ENCODE data around the gene FRMD1.

FRMD1 gene

GRCh38 chr6:168038576-168039140 is 40.4 kb downstream of the FRMD1 start:
- no peak overlapping the region for H3K27ac ChIP-seq (ENCODE audit: insufficient read depth in 1 of 2, low read depth in 1 of 2, low read length in 2 of 2, poor library complexity in 1 of 2, severe bottlenecking in 2 of 2)
- peaks cover 0 to 7% (median 1%) of the 10 kb centered on the region in 4 experiments for H3K4me1 ChIP-seq (ENCODE audit: control extremely low read depth in 1 of 4, control insufficient read depth in 4 of 4, insufficient read depth in 4 of 4, low read length in 3 of 4)
- peaks cover 0 to 44% (median 10%) of the 10 kb centered on the region in 5 experiments for H3K27me3 ChIP-seq (replicated peaks in 2 of 5; ENCODE audit: control insufficient read depth in 4 of 5, insufficient read depth in 5 of 5, low read length in 4 of 5)
- H3K4me3 ChIP-seq (ENCODE audit: control insufficient read depth in 1 of 7, extremely low read depth in 1 of 7, insufficient read depth in 4 of 7, low read depth in 2 of 7, low read length in 6 of 7), result no peak overlapping the region
- H3K9me3 ChIP-seq (ENCODE audit: control extremely low read depth in 1 of 5, control insufficient read depth in 4 of 5, insufficient read depth in 2 of 5, low read depth in 1 of 5, low read length in 4 of 5), result peaks cover 0 to 81% (median 41%) of the 10 kb centered on the region in 5 experiments
- POLR2A ChIA-PET, result no interaction called here
- no peaks in the 10 kb centered on the region for H3K36me3 ChIP-seq (ENCODE audit: control insufficient read depth in 4 of 4, insufficient read depth in 4 of 4, low read length in 3 of 4)
- CTCF ChIA-PET, result no interaction called here
- DNase-seq, result no peak
- 94% methylated on average over 11 of the region's 13 CpGs for WGBS (ENCODE audit: insufficient coverage)

GRCh38 chr6:168037856-168038255 is 41.2 kb downstream of the FRMD1 start:
- CTCF ChIA-PET, result no interaction called here
- Histone ChIP-seq H3K27me3 (replicated peaks in 2 of 5; ENCODE audit: control insufficient read depth in 4 of 5, insufficient read depth in 5 of 5, low read length in 4 of 5) (peaks cover 0 to 50% (median 10%) of the 10 kb centered on the region in 5 experiments), H3K36me3 (ENCODE audit: control insufficient read depth in 4 of 4, insufficient read depth in 4 of 4, low read length in 3 of 4) (no peaks in the 10 kb centered on the region)

GRCh38 chr6:168037242-168037641 is 41.8 kb downstream of the FRMD1 start:
- ChIA-PET CTCF (no interaction called here), POLR2A (no interaction called here)
- no peak for DNase-seq
- Histone ChIP-seq H3K4me1 (ENCODE audit: control extremely low read depth in 1 of 4, control insufficient read depth in 4 of 4, insufficient read depth in 4 of 4, low read length in 3 of 4) (peaks cover 0 to 16% (median 4%) of the 10 kb centered on the region in 4 experiments), H3K27me3 (replicated peaks in 2 of 5; ENCODE audit: control insufficient read depth in 4 of 5, insufficient read depth in 5 of 5, low read length in 4 of 5) (peaks cover 0 to 56% (median 12%) of the 10 kb centered on the region in 5 experiments), H3K4me3 (ENCODE audit: control insufficient read depth in 1 of 7, extremely low read depth in 1 of 7, insufficient read depth in 4 of 7, low read depth in 2 of 7, low read length in 6 of 7) (no peak overlapping the region), H3K36me3 (ENCODE audit: control insufficient read depth in 4 of 4, insufficient read depth in 4 of 4, low read length in 3 of 4) (no peaks in the 10 kb centered on the region), H3K27ac (ENCODE audit: insufficient read depth in 1 of 2, low read depth in 1 of 2, low read length in 2 of 2, poor library complexity in 1 of 2, severe bottlenecking in 2 of 2) (no peak overlapping the region), H3K9me3 (ENCODE audit: control extremely low read depth in 1 of 5, control insufficient read depth in 4 of 5, insufficient read depth in 2 of 5, low read depth in 1 of 5, low read length in 4 of 5) (peaks cover 0 to 71% (median 40%) of the 10 kb centered on the region in 5 experiments)
- 86% methylated on average over 6 of the region's 6 CpGs for WGBS (ENCODE audit: insufficient coverage)

More at GRCh38 chr6:168037856-168038255, 41.2 kb downstream of the FRMD1 start:
- no peak overlapping the region for H3K27ac ChIP-seq (ENCODE audit: insufficient read depth in 1 of 2, low read depth in 1 of 2, low read length in 2 of 2, poor library complexity in 1 of 2, severe bottlenecking in 2 of 2)
- POLR2A ChIA-PET, result no interaction called here
- peaks cover 0 to 77% (median 41%) of the 10 kb centered on the region in 5 experiments for H3K9me3 ChIP-seq (ENCODE audit: control extremely low read depth in 1 of 5, control insufficient read depth in 4 of 5, insufficient read depth in 2 of 5, low read depth in 1 of 5, low read length in 4 of 5)
- H3K4me1 ChIP-seq (ENCODE audit: control extremely low read depth in 1 of 4, control insufficient read depth in 4 of 4, insufficient read depth in 4 of 4, low read length in 3 of 4), result peaks cover 0 to 10% (median 4%) of the 10 kb centered on the region in 4 experiments
- no peak for DNase-seq
- WGBS (ENCODE audit: insufficient coverage), result 97% methylated on average over 4 of the region's 5 CpGs
- H3K4me3 ChIP-seq (ENCODE audit: control insufficient read depth in 1 of 7, extremely low read depth in 1 of 7, insufficient read depth in 4 of 7, low read depth in 2 of 7, low read length in 6 of 7), result no peak overlapping the region

GRCh38 chr6:168035661-168036545 is 43.1 kb downstream of the FRMD1 start:
- H3K27me3 ChIP-seq (replicated peaks in 2 of 5; ENCODE audit: control insufficient read depth in 4 of 5, insufficient read depth in 5 of 5, low read length in 4 of 5), result peaks cover 0 to 67% (median 12%) of the 10 kb centered on the region in 5 experiments
- H3K4me1 ChIP-seq (ENCODE audit: control extremely low read depth in 1 of 4, control insufficient read depth in 4 of 4, insufficient read depth in 4 of 4, low read length in 3 of 4), result peaks cover 0 to 28% (median 4%) of the 10 kb centered on the region in 4 experiments
- WGBS (ENCODE audit: insufficient coverage), result 37% methylated on average over 26 of the region's 29 CpGs
- CTCF ChIA-PET, result no interaction called here
- H3K9me3 ChIP-seq (ENCODE audit: control extremely low read depth in 1 of 5, control insufficient read depth in 4 of 5, insufficient read depth in 2 of 5, low read depth in 1 of 5, low read length in 4 of 5), result peaks cover 0 to 60% (median 31%) of the 10 kb centered on the region in 5 experiments
- POLR2A ChIA-PET, result no interaction called here
- H3K36me3 ChIP-seq (ENCODE audit: control insufficient read depth in 4 of 4, insufficient read depth in 4 of 4, low read length in 3 of 4), result no peaks in the 10 kb centered on the region
- peak overlapping the region in 3 of 7 experiments; percentile 13 to 45 (median 32) for H3K4me3 ChIP-seq (ENCODE audit: control insufficient read depth in 1 of 7, extremely low read depth in 1 of 7, insufficient read depth in 4 of 7, low read depth in 2 of 7, low read length in 6 of 7)
- peak; percentile 49 to 80 (median 74) for DNase-seq
- no peak overlapping the region for H3K27ac ChIP-seq (ENCODE audit: insufficient read depth in 1 of 2, low read depth in 1 of 2, low read length in 2 of 2, poor library complexity in 1 of 2, severe bottlenecking in 2 of 2)

GRCh38 chr6:168035098-168035660 is 43.8 kb downstream of the FRMD1 start:
- H3K4me3 ChIP-seq (ENCODE audit: control insufficient read depth in 1 of 7, extremely low read depth in 1 of 7, insufficient read depth in 4 of 7, low read depth in 2 of 7, low read length in 6 of 7), result peak overlapping the region in 3 of 7 experiments; percentile 13 to 45 (median 32)
- CTCF ChIA-PET, result no interaction called here

GRCh38 chr6:168034537-168034936 is 44.5 kb downstream of the FRMD1 start:
- Histone ChIP-seq H3K4me1 (ENCODE audit: control extremely low read depth in 1 of 4, control insufficient read depth in 4 of 4, insufficient read depth in 4 of 4, low read length in 3 of 4) (peaks cover 0 to 37% (median 4%) of the 10 kb centered on the region in 4 experiments), H3K36me3 (ENCODE audit: control insufficient read depth in 4 of 4, insufficient read depth in 4 of 4, low read length in 3 of 4) (no peaks in the 10 kb centered on the region), H3K4me3 (ENCODE audit: control insufficient read depth in 1 of 7, extremely low read depth in 1 of 7, insufficient read depth in 4 of 7, low read depth in 2 of 7, low read length in 6 of 7) (no peak overlapping the region), H3K9me3 (ENCODE audit: control extremely low read depth in 1 of 5, control insufficient read depth in 4 of 5, insufficient read depth in 2 of 5, low read depth in 1 of 5, low read length in 4 of 5) (peaks cover 0 to 51% (median 25%) of the 10 kb centered on the region in 5 experiments), H3K27me3 (replicated peaks in 2 of 5; ENCODE audit: control insufficient read depth in 4 of 5, insufficient read depth in 5 of 5, low read length in 4 of 5) (peaks cover 0 to 67% (median 12%) of the 10 kb centered on the region in 5 experiments), H3K27ac (ENCODE audit: insufficient read depth in 1 of 2, low read depth in 1 of 2, low read length in 2 of 2, poor library complexity in 1 of 2, severe bottlenecking in 2 of 2) (no peak overlapping the region)
- POLR2A ChIA-PET, result no interaction called here
- CTCF ChIA-PET, result no interaction called here
- 96% methylated on average over 6 of the region's 18 CpGs for WGBS (ENCODE audit: insufficient coverage)
- no peak for DNase-seq

More at GRCh38 chr6:168035098-168035660, 43.8 kb downstream of the FRMD1 start:
- POLR2A ChIA-PET, result no interaction called here
- WGBS (ENCODE audit: insufficient coverage), result 29% methylated on average over 26 of the region's 45 CpGs
- peaks cover 0 to 34% (median 4%) of the 10 kb centered on the region in 4 experiments for H3K4me1 ChIP-seq (ENCODE audit: control extremely low read depth in 1 of 4, control insufficient read depth in 4 of 4, insufficient read depth in 4 of 4, low read length in 3 of 4)
- DNase-seq, result peak in 2 of 3 donors; percentile 10
- H3K27me3 ChIP-seq (replicated peaks in 2 of 5; ENCODE audit: control insufficient read depth in 4 of 5, insufficient read depth in 5 of 5, low read length in 4 of 5), result peaks cover 0 to 67% (median 12%) of the 10 kb centered on the region in 5 experiments
- H3K27ac ChIP-seq (ENCODE audit: insufficient read depth in 1 of 2, low read depth in 1 of 2, low read length in 2 of 2, poor library complexity in 1 of 2, severe bottlenecking in 2 of 2), result no peak overlapping the region
- peaks cover 0 to 57% (median 28%) of the 10 kb centered on the region in 5 experiments for H3K9me3 ChIP-seq (ENCODE audit: control extremely low read depth in 1 of 5, control insufficient read depth in 4 of 5, insufficient read depth in 2 of 5, low read depth in 1 of 5, low read length in 4 of 5)
- no peaks in the 10 kb centered on the region for H3K36me3 ChIP-seq (ENCODE audit: control insufficient read depth in 4 of 4, insufficient read depth in 4 of 4, low read length in 3 of 4)

All from common myeloid progenitor, CD34-positive (primary cell).